ENCODE results near the gene DNM3. TPM values are rescaled to one million over a fixed set of nuclear protein-coding genes. Genes with fewer than 3 reads are reported as not detected.
"Not testable (repeated sequence)": the region's sequence is repeated elsewhere in the genome, so short reads cannot be mapped to it uniquely, and the experiment has no call there.

The DNM3 gene
- total RNA-seq, 1 donor from 2014 or later, result 15.4 TPM

DNA sequence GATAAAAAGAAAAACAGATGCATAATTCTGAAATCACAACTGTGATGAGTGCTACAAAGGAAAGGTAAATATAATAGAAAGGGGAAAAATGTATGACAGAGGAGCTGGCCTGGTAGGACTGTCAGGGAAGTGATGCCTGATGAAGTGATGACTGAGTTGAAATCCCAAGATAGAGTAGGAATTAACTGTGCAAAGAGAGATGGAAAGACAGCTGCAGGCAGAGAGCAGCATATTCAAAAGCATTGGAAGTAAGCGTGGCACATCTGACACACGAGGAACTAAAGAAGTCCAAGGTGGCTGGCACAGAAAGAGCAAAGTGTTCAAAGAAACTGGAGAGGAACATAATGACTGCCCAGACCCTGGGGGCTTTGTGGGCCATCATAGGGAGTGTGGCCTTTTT, 457.6 kb downstream of the DNM3 start:
- no peaks in the 10 kb centered on the region for H3K4me1 ChIP-seq
- TF ChIP-seq, protein P1, sequence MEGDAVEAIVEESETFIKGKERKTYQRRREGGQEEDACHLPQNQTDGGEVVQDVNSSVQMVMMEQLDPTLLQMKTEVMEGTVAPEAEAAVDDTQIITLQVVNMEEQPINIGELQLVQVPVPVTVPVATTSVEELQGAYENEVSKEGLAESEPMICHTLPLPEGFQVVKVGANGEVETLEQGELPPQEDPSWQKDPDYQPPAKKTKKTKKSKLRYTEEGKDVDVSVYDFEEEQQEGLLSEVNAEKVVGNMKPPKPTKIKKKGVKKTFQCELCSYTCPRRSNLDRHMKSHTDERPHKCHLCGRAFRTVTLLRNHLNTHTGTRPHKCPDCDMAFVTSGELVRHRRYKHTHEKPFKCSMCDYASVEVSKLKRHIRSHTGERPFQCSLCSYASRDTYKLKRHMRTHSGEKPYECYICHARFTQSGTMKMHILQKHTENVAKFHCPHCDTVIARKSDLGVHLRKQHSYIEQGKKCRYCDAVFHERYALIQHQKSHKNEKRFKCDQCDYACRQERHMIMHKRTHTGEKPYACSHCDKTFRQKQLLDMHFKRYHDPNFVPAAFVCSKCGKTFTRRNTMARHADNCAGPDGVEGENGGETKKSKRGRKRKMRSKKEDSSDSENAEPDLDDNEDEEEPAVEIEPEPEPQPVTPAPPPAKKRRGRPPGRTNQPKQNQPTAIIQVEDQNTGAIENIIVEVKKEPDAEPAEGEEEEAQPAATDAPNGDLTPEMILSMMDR (IDR thresholded peaks at IDR 0.05), result no peak
- DNase-seq (no peak), ATAC-seq (no peak)
- intact Hi-C loops (cut with DNase I), result no loop called here
- H3K27ac ChIP-seq, result no peak overlapping the region
- H3K36me3 ChIP-seq, result no peaks in the 10 kb centered on the region
- H3K9me3 ChIP-seq, result no peaks in the 10 kb centered on the region
- H3K27me3 ChIP-seq, result no peaks in the 10 kb centered on the region
- no peak overlapping the region for H3K4me3 ChIP-seq

DNA sequence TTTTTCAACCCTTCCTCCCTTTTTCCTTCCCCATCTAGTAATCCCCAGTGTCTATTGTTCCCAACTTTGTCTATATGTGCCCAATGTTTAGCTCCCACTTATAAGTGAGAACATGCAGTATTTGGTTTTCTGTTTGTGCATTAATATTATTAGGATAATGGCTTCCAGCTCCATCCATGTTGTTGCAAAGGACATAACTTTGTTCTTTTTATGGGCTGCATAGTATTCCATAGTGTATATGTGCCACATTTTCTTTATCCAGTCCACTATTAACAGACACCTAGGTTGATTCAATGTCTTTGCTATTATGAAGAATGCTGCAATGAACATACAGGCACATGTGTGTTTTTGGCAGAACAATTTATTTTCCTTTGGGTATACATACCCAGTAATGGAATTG, 458.2 kb downstream of the DNM3 start:
- DNase-seq (no peak), ATAC-seq (no peak)
- TF ChIP-seq, protein P1 (IDR thresholded peaks at IDR 0.05), result no peak
- H3K27me3 ChIP-seq, result no peaks in the 10 kb centered on the region
- H3K4me3 ChIP-seq, result no peak overlapping the region
- H3K27ac ChIP-seq, result no peak overlapping the region
- intact Hi-C loops (cut with DNase I), result no loop called here
- H3K9me3 ChIP-seq, result no peaks in the 10 kb centered on the region
- H3K36me3 ChIP-seq, result no peaks in the 10 kb centered on the region
- no peaks in the 10 kb centered on the region for H3K4me1 ChIP-seq

DNA sequence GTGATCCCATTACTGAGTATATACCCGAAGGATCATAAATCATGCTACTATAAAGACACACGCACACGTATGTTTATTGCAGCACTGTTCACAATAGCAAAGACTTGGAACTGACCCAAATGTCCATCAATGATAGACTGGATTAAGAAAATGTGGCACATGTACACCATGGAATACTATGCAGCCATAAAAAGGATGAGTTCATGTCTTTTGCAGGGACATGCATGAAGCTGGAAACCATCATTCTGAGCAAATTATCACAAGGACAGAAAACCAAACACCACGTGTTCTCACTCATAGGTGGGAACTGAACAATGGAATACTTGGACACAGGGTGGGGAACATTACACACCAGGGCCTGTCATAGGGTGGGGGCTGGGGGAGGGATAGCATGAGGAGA, 466.2 kb downstream of the DNM3 start:
- DNase-seq; H3K27ac ChIP-seq; H3K36me3 ChIP-seq; intact Hi-C loops (cut with DNase I); ATAC-seq; H3K9me3 ChIP-seq; H3K4me1 ChIP-seq; H3K4me3 ChIP-seq; H3K27me3 ChIP-seq: not testable (repeated sequence)

DNA sequence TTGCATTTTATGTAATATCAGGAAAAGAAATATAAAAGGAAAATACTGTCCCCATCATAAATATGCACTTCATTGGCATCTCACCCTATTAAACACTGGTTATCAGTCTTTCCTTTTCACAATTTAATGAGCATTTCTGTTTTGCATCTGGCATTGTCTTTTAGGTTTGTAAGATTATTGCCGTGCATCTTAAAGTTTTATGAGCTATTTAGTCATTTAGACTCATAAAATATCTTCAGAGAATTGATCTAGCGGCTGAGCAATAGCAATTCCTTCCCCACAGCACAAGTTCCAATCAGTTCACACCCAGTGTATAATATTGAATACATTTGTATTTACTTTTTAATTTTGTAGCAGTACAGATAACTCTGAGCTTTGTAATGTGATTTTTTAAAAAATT, 466.8 kb downstream of the DNM3 start:
- intact Hi-C loops (cut with DNase I), result no loop called here
- ATAC-seq (no peak), DNase-seq (no peak)
- no peaks in the 10 kb centered on the region for H3K36me3 ChIP-seq
- no peak overlapping the region for H3K4me3 ChIP-seq
- TF ChIP-seq, protein P1 (IDR thresholded peaks at IDR 0.05), result no peak
- H3K27me3 ChIP-seq, result no peaks in the 10 kb centered on the region
- H3K9me3 ChIP-seq, result no peaks in the 10 kb centered on the region
- H3K27ac ChIP-seq, result no peak overlapping the region
- peaks cover 3% of the 10 kb centered on the region for H3K4me1 ChIP-seq

DNA sequence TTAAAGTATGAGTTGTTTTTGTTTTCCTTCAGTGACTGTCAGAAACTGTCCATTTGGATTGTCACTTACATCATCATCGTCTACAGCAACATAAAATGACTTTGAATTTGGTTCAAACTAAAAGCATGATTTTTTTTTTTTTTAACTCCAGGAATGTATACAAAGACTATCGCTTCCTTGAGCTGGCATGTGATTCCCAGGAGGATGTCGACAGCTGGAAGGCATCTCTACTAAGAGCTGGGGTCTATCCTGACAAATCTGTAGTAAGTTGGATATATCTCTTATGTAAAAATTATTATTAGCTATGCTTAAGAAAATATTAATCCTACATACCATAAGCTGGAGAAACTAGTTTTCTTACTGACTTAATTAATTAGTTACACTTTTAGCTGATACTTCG, 467.3 kb downstream of the DNM3 start:
- ATAC-seq (no peak), DNase-seq (no peak)
- H3K4me3 ChIP-seq, result no peak overlapping the region
- TF ChIP-seq, protein P1 (IDR thresholded peaks at IDR 0.05), result no peak
- peaks cover 3% of the 10 kb centered on the region for H3K4me1 ChIP-seq
- H3K9me3 ChIP-seq, result no peaks in the 10 kb centered on the region
- H3K27ac ChIP-seq, result no peak overlapping the region
- intact Hi-C loops (cut with DNase I), result no loop called here
- no peaks in the 10 kb centered on the region for H3K36me3 ChIP-seq
- H3K27me3 ChIP-seq, result no peaks in the 10 kb centered on the region

DNA sequence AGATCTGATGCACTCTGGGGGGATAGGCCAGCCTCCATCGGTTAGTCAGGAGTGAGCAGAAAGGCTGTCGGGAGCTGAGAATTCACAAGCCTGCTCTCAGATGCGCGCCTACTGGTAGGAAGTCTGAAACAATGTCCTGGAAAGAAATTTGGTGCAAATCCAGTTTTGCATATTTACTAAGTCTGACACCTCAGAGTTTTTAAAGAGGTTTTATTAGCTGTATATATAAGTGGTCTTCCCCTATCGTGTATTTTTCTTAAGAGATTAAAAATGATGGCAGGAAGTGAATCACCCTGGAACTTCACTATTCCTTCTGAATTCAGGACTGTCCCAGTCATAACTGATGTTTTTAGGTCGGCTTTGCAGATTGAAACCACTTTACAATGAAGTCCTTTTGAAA, 479.4 kb downstream of the DNM3 start:
- Histone ChIP-seq H3K4me1 (peaks cover 10% of the 10 kb centered on the region), H3K36me3 (no peaks in the 10 kb centered on the region), H3K27ac (no peak overlapping the region), H3K9me3 (no peaks in the 10 kb centered on the region), H3K27me3 (no peaks in the 10 kb centered on the region), H3K4me3 (no peak overlapping the region)
- ATAC-seq (no peak), DNase-seq (no peak)
- intact Hi-C loops (cut with DNase I), result no loop called here
- TF ChIP-seq, protein P1 (IDR thresholded peaks at IDR 0.05), result no peak

Measured in upper lobe of right lung (tissue), 1 donor.